HL-60/S4 treated with retinoic acid at 250 ng/mL for 4 days and 3 days (cell line): ENCODE data around the gene SLC10A4.
"Not testable (repeated sequence)": the region's sequence is repeated elsewhere in the genome, so short reads cannot be mapped to it uniquely, and the experiment has no call there.

Source experiments
- in situ Hi-C: fragments of 300-500 bp; cut with MboI; formaldehyde crosslinking; loops from 2 replicates; pipeline ENCODE4 v1.7.0; 2022; ENCODE audit warnings: low sequenced_read_pairs

Gene SLC10A4, protein sequence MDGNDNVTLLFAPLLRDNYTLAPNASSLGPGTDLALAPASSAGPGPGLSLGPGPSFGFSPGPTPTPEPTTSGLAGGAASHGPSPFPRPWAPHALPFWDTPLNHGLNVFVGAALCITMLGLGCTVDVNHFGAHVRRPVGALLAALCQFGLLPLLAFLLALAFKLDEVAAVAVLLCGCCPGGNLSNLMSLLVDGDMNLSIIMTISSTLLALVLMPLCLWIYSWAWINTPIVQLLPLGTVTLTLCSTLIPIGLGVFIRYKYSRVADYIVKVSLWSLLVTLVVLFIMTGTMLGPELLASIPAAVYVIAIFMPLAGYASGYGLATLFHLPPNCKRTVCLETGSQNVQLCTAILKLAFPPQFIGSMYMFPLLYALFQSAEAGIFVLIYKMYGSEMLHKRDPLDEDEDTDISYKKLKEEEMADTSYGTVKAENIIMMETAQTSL

DNA sequence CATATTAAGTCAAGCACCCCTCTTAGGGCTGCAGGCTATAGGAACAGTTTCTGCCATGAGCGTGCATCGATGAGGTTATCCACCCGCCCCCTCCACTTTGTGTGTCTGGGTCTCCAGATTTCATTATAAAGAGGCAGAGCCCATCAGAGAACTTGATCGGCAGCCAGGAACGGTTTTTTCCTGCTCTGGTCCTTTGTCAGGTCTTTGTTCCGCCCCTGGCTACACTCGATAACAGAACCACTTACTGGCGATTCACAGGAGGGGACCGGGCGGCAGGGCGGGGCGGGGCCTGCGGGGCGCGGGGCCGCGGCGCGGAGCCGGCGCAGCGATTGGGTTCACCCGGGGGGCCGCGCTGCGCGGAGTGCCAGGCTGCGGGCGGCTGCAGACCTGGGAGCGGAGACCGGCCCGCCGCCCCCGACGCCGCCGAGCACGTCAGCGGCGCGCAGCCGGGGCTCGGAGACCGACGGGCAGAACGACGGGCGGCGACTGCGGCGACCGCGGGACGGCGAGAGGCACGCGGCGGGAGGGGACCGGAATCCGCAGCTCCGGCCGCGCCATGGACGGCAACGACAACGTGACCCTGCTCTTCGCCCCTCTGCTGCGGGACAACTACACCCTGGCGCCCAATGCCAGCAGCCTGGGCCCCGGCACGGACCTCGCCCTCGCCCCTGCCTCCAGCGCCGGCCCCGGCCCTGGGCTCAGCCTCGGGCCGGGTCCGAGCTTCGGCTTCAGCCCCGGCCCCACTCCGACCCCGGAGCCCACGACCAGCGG, at the start of gene SLC10A4:
SLC10A4 (plus strand) TSS at position 338 of the 771 bp plus-strand sequence; CDS start at position 557, 219 bp downstream.
- in situ Hi-C loops = no loop called here

DNA sequence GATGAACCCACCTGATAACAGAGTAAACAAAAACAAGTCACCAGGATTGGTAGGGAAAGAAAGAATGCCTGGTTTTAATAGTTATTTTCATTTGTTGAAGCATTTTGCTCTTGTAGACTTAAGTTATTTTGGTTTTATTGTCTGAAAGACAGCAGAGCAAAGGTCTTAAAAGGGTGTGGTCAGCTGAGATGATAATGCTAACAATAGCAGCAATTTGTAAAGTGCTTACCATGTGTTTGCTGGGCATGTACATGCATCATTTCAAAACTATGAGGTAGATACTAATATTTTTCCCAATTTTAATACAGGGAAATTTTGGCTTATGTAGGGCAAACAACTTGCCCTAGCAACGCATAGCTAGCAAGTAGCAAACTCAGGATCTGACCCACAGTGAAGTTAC, 46.8 kb upstream of the SLC10A4 start:
- in situ Hi-C loops = no loop called here

DNA sequence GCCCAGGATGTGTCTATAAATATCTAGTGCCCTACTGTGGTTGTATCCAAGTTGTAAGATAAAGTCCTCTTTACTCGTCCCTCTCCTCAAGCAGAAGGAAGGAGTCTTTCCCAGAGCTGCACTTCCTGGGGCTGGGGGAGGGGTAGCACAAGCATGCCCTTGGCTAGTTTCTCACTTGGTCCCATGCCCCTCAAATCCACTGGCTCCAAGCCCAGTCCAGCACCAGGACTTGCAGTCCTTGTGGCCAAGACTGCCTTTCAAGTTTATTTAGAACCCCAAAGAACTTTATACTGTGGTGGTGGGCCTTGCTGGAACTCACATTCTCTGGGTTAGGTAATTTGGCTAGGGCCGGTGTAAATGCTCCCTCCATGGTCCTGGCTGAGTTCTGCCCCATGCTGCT, 43.2 kb upstream of the SLC10A4 start:
- in situ Hi-C loops = no loop called here

DNA sequence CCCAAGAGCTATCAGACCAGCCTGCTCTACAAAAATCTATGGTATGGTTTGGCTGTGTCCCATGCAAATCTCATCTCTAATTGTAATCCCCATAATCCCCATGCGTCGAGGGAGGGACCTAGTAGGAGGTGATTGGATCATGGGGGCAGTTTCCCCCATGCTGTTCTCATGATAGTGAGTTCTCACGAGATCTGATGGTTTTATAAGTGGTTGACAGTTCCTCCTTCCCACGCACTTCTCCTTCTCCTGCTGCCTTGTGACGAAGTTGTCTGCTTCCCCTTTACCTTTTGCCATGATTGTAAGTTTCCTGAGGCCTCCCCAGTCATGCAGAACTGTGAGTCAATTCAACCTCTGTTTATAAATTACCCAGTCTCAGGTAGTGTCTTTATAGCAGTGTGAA, 42.2 kb upstream of the SLC10A4 start:
- in situ Hi-C loops = not testable (repeated sequence)

DNA sequence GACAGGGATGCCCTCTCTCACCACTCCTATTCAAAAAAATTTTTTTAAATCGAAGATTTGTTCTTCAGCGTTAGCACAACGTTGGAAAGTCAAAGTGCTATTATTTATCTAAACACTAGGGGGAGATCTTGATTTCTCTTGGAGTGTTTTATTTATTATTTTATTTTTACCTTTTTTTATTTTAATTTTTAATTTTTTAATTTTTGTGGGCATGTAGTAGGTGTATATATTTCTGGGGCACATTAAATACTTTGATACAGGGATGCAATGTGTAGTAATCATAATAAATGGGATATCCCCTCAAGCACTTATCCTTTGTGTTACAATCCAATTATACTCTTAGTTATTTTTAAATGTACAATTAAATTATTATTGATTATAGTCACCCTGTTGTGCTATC, 37.4 kb upstream of the SLC10A4 start:
- in situ Hi-C loops = no loop called here

DNA sequence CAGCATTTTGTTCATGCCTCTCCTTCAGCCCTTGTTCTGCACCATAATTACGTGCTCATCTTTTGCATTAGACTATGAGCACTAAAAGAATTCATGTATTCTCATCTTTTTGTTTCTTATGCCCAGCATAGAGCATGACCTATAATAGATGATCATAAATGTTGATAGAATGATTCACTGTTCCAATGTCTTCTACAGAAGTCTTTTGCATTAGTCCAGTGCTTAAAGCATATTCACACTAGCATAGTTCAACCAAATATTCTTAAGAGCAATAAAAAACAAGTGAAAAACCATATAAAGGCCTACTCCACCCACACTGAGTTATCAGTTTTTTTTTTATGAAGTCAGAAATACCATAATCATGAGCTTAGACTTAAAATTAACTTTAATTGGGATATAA, 36.5 kb upstream of the SLC10A4 start:
- in situ Hi-C loops = no loop called here

DNA sequence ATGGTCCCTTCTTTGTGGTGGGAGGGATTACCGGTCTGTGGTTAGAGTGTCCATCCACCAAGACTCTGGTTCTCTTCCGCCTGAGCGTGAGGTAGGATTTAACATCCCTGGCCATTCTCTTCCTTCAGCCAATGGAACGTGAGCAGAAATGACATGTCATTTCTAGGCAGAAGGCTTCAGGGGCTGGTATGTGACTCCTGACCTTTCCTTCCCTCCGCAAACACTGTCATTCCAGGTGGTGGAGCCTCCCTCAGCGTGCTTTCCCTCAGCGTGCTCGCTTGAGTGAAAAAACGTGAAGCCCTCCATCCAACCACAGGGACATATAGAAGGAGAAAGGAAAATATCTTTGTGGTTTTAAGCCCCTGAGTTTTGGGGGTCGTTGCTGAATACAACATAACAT, 34.0 kb upstream of the SLC10A4 start:
- in situ Hi-C loops = no loop called here

DNA sequence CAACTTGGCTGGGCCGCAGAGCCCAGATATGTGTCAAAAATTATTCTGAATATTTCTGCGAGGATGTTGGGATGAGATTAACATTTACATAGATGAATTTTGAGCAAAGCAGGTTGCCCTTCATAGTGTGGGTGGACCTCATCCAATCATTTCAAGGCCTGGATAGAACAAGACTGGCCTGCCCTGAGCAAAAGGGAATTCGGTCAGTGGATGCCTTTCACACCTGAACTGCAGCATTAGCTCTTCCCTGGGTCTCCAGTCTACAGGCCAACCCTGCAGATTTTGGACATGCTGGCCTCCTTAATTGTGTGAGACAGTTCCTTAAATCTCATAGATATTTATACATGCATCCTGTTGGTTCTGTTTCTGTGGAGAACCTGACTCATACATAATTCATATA, 32.4 kb upstream of the SLC10A4 start:
- in situ Hi-C loops = no loop called here

DNA sequence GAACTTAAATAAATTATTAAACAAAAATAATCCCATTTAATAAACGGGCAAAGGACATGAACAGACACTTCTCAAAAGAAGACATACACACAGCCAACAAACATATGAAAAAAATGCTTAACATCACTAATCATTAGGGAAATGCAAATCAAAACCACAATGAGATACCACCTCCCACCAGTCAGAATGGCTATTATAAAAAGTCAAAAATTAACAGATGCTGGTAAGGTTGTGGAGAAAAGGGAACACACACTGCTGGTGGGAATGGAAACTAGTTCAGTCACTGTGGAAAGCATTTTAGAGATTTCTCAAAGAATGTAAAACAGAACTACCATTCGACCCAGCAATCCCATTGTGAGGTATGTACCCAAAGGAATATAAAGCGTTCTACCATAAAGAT, 31.5 kb upstream of the SLC10A4 start:
- in situ Hi-C loops = not testable (repeated sequence)

DNA sequence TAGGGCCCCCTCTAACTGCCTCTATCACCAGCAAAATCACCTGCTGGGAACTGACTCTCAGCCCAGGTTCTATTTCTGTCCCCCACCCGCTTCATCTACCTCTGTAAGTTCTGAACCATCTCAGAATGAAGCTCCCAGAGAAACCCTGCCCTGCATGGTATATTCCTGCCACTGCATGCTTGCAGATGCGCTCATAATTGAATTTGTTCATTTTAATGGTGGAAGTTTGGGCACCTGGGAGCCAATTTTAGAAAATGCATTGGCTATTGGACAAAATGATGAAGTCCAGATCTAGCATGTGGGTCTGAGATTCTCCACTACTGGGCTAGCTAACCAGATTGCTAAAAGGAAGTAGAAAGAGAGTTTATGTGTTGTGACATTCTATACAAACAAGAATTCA, 28.6 kb upstream of the SLC10A4 start:
- in situ Hi-C loops = no loop called here

DNA sequence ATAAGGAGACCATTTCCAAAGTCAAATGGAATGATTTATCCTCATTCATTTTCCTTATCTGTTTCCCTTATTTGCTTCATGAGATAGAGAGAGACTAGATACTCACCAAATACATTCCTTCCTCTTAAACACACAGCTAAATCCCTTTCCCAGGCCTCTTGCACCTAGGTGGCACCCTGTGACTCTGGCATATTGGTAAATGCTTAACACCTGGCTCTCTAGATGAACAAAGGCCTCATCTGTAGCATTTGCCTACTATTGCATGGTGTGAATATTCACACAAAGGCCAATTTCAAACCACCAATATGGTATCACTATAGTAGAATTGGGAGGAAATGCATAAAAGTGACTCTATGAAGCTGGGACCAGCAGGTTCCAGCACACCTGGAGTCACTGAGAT, 22.1 kb upstream of the SLC10A4 start:
- in situ Hi-C loops = no loop called here

DNA sequence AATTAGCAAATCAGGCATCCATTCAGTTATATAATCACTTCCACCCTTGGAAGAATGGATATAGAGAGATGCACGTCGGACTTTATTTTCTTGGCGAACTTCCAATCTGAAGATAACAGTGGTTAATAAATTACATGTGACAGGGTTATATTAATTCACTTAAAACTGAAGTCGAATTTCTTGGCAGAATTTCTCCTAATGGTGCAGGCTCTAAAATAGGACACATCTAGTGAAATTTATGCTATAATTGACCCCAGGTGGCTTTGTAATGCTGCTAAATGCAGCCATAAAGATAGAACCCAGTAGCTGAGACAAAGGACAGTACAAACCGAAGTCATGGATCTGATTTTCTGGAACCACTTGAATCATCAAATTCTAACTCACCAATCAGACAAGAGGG, 20.8 kb upstream of the SLC10A4 start:
- in situ Hi-C loops = no loop called here

DNA sequence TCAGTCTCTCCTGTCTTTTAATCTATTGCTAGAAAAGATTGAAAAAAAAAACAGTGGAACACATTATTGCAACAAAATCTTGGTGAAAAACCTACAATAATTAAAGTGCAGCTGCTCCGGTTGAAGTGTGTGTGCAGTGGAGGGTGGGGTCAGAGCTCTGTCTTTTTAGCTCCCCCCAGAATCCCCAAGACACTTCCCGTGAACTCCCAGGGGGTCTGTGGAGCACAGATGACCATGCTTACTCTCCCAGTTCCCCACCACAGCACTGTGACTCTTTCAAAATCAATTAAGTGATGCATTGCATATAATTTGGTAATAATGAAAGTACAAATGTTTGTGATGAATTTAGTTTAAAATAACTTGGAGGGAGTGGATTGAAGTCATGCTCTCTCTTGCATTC, 15.7 kb upstream of the SLC10A4 start:
- in situ Hi-C loops = no loop called here

DNA sequence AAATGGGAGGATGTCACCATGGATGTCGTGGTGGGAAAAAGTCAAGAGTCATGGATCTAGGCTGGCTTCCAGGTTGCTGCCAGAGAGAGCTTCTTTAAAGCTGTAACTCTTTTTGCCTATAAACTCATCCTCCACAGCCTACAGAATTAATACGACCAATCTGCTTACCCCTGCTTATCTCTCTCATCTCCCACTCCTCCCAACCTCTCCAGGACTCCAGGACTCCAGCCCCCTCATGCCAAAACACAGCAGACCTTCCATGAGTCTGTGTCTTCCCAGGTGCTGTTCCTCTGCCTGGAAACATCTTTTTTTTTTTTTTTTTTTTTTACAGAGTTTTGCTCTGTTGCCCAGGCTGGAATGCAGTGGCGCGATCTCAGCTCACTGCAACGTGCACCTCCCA, 15.3 kb upstream of the SLC10A4 start:
- in situ Hi-C loops = no loop called here

DNA sequence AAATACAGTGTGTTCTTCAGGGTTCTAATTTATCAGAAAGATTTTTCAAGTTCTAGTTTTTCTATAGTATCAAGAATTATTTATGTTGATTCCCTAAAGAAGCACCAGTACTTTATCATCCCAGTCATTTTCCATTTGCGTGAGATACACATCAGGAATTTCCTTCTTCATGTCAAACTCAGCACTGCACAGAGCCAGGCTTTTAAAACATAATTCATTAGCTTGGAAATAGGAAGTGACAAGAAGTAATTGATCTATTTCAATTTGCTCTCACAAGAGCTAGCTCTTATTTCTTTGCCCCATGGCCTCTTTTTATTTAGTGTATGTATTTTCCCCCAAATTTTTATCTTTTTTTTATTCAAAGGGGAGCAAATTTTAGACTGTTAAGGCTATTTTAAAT, 13.0 kb upstream of the SLC10A4 start:
- in situ Hi-C loops = no loop called here

DNA sequence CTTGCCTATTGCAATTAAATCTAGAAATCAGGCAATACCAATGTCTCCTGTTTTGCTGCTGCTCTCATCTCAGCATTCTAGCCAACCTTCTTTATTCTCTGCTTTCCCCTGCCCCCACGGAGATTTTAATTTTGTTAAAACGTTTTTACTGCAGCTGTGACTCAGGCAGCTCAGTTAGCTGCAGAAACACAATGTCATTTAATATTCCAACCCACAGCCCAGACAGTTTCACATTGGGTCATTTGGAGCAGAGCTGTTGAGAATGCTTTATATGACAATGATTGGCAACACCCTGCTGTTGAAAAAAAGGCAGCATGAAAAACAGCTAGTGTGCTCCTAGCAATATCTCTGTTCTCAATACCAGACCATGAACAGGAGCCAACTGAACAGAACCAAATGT, 12.6 kb upstream of the SLC10A4 start:
- in situ Hi-C loops = no loop called here

DNA sequence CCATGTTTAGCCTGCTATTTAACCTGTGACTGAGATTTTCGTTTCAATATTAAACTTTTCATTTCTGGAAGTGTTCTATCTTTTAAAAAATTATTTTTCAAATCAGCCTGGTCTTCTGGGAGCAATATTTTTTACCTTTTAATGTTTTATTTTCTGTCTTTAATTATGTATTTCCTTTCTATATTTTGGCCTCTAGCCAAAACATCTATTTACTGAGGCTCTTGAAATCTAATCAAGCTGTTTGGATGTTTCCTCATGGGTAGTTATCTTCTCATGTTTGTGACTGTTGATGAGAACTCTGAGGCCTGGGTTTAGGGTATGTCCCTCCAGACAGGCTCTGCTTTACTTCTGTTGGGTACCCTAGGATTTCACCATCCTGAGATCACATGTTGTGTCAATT, 10.3 kb upstream of the SLC10A4 start:
- in situ Hi-C loops = no loop called here

DNA sequence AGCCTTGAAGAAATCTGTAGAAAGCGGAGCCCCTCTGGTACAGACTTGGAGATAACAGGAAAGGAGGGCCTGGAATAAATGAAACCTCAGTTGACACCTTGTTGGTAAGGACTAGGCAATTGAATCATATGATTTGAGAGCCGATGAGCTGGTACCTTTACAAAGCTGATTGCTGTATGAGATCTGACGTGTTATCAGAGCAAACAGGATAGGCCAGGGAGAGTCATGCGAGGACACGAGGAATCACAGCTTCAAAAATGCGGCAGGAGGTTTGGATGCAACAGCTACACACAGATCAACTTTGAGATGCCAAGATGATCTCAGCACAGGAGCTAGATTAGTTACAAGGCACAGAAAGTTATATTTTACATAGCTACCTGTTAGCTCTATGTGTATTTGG, 7.4 kb upstream of the SLC10A4 start:
- in situ Hi-C loops = no loop called here

DNA sequence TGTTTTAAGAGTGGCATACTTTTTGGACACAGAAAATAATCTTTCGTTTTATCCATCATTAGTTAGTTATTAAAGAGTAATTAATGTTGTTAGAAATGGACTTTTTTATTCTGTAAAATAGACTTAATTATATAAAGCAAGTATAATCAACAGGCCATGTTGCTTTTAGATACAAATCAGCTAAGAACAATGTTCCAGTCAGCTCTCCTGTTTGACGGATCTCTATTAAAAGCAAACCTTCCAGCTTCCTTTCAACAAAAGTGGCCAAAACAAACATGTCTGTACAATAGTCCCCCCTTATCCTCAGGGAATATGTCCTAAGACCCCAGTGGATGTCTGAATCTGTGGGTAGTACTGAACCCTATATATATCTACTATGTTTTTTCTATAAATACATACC, 4.9 kb upstream of the SLC10A4 start:
- in situ Hi-C loops = no loop called here

DNA sequence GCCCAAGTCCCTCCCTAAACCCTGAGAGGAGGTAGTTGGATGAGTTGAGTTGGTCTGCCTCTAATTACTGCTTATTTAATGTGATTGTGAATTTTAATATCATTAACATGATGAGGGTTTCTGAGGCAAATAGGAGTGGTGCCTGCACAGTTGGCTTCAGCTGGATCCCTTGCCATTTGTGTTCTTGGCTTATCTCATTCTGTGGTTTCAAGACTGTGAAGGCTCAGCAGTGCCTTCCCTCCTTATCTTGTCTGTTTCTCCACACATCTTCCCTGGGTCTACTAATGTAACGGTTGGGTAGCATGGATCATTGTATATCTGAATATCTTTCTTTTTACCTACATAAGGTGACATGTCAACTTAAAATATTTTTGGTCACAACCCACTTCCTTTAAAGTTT, 1.6 kb upstream of the SLC10A4 start:
- in situ Hi-C loops = no loop called here

DNA sequence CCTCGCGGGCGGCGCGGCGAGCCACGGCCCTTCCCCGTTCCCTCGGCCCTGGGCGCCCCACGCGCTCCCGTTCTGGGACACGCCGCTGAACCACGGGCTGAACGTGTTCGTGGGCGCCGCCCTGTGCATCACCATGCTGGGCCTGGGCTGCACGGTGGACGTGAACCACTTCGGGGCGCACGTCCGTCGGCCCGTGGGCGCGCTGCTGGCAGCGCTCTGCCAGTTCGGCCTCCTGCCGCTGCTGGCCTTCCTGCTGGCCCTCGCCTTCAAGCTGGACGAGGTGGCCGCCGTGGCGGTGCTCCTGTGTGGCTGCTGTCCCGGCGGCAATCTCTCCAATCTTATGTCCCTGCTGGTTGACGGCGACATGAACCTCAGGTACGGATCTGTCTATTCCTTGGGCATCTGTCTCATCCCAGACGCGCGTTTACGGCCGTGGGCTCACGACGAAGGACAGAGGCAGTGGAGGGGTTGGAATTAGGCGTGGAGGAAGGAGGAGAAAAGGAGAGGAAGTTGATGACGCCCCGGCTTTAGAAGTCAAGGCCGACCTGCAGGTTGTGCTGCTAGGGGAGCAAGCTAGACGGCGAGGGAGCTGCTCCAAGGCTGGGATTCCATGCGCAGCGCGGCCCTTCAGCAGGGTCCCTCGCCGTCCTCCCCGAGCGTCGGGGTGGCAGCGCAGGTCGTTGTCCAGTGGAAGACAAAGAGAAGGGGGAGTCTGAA, 792 bp downstream of the SLC10A4 start:
- in situ Hi-C loops = no loop called here
